ENCODE measurements around the gene FCGR1A.
"Not testable (repeated sequence)": the region's sequence is repeated elsewhere in the genome, so short reads cannot be mapped to it uniquely, and the experiment has no call there.

Gene FCGR1A

DNA sequence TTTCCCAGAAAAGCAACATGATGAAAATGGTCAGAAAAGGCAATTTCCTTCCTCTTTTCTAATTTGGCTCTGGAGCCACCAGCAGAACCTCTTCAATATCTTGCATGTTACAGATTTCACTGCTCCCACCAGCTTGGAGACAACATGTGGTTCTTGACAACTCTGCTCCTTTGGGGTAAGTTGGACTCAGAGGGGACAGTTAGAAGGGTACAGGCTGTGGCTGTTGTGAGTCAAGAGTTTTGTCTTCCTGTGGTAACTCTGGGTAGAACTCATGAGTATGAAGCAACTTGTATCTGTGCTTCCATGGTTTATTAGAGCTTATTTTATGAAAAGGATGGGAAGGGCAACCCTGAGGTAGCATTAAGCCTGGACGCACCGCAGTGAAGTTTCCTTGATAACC lies at the start of gene FCGR1A:
TSS of gene FCGR1A (plus strand) at position 95 of the 400 bp plus-strand sequence. CDS start at position 145, 50 bp downstream.
- not testable (repeated sequence) for DNase-seq (ENCODE audit: low read depth)

DNA sequence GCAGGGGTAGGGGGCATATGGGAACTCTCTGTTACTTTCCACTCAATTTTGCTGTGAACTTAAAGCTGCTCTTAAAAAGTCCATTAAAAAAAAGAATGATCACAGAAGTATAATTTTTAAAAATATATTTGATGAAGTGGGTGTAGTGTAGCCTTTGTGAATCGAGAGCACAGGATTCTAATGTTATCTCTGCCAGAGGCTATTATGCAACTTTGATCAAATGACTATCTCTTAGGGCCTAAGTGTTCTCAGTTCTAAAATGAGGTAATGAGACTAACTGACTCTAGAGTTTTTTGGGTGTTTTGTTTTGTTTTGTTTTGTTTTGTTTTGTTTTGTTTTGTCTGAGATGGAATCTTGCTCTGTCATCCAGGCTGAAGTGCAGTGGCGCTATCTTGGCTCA lies 49.7 kb upstream of the FCGR1A start:
- DNase-seq (ENCODE audit: low read depth) = not testable (repeated sequence)

DNA sequence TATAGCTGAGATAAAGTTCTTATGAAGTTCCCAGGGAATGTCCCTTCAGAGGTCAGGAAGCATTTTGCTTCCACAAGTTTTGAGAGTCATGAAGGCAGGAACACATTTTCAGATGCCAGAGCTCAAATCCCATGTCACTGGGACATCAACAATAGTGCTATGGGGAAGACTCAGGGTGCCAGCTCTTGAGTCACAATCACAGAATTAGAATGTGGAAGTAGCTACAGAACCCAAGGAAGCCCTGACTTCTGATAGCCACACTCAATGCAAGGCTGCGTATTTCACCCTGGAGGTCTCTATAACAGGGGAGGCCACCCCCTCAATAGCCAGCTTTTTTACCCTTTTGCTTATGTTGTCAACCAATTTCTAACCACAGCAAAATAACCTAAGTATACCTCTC lies 47.8 kb upstream of the FCGR1A start:
- not testable (repeated sequence) for DNase-seq (ENCODE audit: low read depth)

DNA sequence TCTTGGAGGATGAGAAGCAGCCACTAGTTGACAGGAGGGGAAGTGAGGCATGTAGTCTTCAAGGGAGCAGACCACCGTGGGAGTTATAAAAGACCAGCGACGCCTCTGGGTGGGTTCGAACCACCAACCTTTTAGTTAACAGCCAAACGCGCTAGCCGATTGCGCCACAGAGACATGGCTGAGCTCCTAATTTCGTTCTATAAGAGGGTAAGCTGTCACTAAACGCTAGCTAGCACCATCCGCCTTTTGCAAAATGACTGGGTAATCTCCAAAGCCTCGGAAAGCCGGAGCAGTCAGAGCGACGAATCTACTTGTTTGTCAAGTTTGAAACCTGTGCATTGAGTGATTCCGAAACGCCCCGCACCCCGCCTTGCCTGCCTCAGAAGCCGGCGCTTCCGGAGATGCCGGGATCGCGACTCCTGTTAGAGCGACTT lies 42.3 kb upstream of the FCGR1A start:
- peak; percentile 0 for DNase-seq (ENCODE audit: low read depth)

DNA sequence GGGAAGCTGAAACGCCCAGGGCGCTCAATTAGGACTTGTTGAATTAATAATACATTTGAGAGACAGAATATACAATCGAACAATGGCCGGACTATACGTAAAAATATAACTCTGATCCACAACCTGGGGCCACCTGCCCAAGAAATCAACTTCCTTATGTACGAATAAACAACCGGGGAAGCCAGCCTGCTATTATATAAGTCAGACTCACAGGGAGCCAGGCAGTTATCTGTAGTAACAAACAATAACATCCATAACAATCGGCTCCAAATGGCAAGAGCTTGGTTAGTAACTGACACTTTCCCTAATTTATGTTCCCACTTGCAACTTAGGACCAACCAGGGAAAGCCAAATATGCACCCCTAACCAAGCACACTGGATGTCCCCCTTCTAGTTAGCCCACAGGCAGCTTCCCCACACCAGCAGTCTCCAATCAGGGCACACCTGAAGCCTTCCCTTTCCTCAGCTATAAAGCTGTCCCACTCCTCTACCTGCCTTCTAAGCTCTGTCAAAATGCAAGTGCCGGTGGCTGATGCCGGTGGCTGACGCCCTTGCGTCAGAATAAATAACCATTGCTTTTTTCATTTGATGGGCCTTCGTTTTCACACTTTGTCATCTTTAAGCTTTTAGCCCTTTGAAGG lies 41.8 kb upstream of the FCGR1A start:
- DNase-seq (ENCODE audit: low read depth) = not testable (repeated sequence)

DNA sequence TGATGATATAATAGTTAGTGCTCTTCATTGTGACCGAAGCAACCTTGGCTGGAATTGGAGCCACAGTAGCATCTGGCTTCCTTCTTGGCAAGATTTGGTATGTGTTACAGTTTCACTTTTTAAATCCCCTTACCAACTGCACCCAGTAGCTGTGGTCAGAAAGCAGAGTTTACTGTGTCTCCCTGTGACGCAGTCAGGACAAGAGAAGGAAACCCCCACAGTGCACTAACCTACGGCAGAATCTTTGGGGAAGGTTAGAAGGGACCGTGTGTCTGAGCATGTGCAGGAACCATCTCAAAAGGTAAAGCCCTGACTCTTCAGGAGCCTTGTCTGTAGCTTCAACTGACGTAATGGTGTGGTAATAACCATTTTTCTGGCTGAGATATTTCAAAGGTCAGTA lies 40.6 kb upstream of the FCGR1A start:
- not testable (repeated sequence) for DNase-seq (ENCODE audit: low read depth)

DNA sequence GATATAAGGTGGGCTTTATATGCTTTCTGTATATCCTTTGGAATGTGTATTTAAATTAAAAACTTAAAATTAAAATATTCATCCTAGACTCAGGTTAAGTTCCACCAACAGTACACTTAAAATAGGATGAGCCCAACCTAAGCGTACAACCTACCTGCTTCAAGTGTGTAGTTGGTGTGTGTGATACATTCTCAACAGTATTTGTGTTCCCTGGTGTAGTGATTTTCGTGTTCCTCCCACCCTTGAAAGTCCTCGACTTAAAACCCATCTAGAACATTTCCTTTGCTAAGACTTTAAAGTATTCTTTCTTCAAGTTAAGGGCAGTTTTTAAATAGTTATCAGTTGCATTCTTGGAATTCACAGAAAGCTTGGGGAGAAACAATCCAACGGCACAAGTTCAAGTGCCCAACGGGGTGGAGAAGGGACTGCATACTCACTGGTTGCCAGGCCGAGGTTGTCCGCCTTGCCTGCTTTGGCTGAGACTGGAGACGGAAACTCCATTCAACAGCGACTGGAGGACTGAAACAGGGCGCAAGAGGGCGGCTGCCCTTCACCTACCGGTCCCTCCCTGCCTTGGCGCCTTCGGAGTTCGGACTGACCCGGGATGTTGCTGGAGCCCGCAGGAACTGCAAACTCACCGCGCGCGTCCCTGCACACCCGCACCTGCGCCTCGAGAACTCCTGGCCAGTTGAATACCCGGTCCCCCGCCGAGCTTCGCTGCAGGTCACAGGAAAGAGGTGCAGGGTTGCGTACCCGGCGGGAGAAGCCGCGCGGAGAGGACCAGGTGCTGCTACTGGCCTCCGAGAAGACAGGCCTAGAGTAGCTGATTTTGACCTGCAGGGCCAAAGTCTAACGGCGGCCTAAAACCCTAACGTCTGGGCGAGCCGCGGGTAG lies 35.8 kb upstream of the FCGR1A start:
- not testable (repeated sequence) for DNase-seq (ENCODE audit: low read depth)

DNA sequence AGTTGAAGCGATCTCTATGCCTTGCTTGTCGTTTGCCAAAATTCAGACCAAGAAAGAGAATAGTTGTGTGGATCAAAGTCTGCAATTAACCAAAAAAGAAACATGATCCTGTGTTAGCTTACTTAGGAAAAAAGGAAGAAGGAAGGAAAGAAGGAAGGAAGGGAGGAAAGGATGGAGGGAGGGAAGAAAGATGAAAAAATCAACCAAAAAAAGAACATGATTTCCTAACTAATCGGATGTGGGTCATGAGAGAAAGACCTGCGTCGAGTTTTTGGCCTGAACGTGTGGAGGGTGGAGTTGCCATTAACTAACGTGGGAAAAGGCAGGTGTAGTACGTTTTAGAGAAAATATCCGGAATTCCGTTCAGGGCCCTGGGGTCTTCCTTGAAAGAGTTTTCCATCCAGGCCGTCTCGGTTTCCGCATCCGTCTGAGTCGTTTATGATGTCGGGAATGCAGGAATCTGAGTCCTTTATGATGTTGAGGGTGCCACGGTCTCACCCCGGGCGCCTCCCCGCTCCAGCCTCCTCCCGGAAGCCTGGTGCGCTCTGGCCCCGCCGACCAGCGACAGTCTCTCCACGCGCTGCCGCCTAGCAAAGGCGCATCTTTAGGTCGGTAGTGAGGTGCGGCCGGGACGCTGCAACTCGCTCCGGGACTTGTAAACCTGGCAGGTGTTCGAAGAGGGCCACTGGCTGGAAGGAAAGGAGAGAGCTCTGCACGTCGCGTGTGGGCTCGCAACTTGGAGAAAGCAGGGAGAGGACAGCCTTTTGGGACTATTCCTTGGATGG lies 34.9 kb upstream of the FCGR1A start:
- DNase-seq (ENCODE audit: low read depth) = not testable (repeated sequence)

DNA sequence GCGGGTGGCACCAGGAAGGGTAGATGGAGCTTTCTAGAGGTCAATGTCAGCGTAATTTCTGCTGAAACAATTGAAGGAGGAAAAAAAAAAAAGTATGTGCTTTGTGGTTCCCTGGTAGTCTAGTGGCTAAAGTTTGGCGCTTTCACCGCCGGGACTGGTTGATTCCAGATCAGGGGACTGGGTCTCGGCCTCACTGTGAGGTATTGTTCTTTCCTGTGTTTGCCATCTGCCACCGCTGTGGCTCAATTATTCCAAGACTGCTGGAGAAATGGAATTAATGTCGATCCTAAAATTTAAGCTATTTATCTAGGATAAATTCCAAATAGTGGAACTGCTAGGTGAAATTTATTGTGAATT lies 34.4 kb upstream of the FCGR1A start:
- DNase-seq (ENCODE audit: low read depth) = not testable (repeated sequence)

DNA sequence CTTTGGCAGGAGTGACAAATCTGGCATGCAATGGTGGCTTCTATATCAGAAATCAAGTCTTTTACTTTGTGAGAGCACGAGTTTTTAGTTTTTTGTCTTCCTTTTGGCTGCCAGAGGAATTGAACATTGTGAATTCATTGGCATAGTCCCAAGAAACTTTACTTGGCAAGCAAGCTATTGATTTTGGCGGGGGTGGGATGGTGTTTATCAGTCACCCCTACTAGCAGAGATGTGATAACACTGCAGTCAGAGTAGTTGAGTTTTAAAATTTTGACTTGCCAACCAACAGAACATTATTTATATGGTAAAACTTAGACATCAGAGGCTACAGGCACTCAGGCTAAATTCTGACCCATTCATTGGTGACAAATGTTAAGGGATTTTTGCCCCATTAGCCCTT lies 31.9 kb upstream of the FCGR1A start:
- DNase-seq (ENCODE audit: low read depth) = not testable (repeated sequence)

DNA sequence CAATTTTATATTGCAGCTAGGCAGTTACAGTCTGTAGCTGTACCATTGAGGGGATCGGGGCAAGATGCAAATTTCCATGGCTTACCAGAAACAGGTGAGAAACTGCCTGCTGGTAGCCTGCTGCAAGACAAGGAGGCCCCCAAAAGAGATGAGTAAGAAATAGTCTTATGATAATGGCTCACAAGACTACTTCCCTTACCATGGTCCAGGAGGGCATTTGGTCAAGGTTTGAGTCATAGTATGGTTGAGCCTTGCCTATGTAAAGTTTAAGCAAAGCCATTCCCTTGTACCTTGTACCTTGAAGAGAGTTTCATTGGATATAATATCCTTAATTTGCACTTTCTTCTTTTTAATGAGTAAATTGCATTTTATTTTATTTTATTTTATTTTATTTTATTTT lies 30.3 kb upstream of the FCGR1A start:
- not testable (repeated sequence) for DNase-seq (ENCODE audit: low read depth)

DNA sequence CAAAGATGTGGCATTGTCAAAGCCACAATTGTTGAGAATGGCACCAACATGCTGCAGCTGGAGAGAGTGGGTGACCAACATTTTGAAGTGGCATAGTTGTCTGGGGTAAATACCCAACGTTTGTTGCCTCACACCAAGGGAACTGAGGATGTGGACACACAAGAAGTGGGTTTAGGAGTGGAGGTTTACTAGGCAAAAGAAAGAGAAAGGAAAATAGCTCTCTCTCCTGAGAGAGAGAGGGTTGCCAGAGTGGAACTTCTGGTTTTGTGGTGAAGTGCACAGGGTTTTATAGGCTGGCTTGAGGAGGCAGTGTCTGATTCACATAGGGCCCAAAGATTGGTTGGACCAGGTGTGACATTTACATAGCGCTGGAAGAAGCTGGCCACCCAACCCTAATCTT lies 29.0 kb upstream of the FCGR1A start:
- not testable (repeated sequence) for DNase-seq (ENCODE audit: low read depth)

DNA sequence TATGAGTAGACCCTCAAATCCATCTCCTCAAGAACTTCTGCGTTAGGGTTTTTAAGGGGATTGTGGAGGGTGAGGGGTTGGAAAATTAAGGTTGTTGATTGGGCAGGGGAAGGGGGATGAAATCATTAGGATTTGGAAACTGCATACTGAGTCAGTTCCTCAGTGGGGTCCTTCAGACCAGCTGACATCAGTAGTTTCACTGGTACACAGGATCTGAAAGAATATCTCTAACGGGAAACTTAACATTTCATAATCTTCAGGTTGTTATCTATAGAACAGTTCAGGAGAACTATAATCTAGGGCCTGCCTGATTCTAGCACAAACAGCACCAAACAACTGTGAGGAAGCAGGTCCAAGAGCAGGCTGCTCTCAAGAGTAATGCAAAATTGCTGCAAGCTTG lies 27.2 kb upstream of the FCGR1A start:
- not testable (repeated sequence) for DNase-seq (ENCODE audit: low read depth)

DNA sequence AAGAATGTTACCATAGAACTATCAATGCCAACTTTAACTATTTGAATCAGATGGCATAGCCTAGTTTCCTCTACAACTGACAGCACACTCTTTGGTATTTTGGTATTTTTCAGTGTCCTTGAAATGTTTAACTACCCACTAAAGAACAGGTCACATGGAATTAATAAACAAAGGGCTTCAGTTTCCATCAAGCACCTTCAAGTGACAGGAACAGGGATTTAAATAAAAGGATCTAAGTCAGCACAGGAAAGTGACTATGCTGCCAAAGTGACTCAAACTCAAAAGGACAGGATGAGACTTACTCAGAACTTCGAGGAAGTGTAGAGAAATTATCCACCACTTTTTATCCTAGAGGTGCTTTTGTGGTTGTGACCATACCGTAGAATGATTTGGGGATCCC lies 20.2 kb upstream of the FCGR1A start:
- not testable (repeated sequence) for DNase-seq (ENCODE audit: low read depth)

DNA sequence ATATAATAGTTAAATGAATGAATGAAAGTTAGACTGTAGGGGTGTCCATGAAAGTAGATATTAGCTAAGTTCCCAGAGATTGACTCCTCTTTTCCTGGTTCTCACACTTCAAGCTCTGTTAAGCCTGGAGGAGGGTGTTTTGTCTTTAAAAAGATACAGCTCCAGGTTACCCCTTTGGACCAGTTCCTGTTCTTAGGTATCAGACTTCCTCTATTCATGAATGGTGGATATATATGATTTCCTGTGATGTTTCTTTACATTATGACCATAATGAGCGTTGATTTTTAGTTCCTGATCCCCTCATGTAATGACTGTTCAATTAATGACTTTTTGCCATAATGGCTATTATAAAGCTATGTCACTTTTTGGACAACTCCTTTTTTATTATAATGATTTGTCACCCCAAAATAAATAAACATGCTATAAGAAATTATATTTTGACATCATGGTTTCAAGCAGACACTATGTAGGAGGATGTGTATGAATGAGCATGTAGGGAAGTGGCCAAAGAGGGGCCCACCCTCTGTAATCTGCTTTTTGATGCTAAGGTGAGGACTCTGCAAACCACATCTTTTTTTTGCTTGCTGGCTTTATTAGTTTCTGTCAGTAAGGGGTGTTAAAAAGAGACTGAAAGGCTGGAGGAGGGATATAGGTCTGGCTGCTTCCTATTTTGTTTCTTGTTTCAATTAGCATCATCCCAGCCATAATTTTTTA lies 18.2 kb upstream of the FCGR1A start:
- not testable (repeated sequence) for DNase-seq (ENCODE audit: low read depth)

DNA sequence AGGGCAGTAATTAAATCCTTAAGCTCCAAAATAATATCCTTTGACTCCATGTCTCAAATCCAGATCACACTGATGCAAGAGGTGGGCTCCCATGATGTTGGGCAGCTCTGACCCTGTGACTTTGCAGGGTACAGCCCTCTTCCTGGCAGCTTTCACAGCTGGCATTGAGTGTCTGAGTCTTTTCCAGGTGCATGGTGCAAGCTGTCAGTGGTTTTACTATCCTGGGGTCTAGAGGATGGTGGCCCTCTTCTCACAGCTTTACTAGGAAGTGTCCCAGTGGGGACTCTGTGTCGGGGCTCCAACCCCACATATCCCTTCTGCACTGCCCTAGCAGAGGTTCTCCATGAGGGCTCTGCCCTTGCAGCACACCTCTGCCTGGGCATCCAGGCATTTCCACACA lies 16.3 kb upstream of the FCGR1A start:
- not testable (repeated sequence) for DNase-seq (ENCODE audit: low read depth)

DNA sequence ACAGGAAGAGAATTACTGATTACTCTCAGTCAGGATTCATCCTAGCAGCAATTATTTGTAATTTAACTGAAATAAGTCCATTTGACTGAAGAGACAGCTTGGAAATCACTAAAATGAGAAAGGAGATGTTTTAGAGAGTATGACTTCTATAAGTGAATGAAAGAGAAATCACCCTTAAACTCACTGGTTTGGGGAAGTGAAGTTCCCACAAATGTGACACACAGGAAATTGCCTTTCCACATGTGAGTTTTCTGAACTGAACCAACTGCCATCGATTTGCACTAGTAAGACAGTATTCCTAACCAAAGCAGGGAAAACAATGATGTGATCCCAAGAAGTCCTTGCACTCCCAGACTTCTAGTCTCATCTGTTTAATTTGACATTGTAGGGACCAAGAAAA lies 13.3 kb upstream of the FCGR1A start:
- not testable (repeated sequence) for DNase-seq (ENCODE audit: low read depth)

DNA sequence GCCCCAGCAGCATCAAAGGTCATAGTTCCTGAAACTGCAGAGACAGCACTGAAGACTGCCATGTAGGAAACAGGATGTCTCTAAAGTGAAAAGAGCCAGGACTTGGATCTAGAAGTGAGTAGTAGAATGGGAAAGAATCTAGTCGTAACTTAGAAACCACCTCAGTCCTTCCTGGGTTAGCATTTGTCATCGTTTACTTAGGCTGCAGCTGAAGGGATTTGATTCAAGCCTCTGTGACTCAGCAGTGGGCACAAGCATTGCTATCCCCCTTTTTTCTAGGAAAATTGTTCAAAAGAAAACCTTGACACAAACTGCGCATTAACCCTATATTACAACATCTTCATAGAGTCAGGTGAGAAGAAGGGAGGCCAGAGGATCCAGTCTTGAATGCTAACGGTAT lies 11.8 kb upstream of the FCGR1A start:
- DNase-seq (ENCODE audit: low read depth) = not testable (repeated sequence)

DNA sequence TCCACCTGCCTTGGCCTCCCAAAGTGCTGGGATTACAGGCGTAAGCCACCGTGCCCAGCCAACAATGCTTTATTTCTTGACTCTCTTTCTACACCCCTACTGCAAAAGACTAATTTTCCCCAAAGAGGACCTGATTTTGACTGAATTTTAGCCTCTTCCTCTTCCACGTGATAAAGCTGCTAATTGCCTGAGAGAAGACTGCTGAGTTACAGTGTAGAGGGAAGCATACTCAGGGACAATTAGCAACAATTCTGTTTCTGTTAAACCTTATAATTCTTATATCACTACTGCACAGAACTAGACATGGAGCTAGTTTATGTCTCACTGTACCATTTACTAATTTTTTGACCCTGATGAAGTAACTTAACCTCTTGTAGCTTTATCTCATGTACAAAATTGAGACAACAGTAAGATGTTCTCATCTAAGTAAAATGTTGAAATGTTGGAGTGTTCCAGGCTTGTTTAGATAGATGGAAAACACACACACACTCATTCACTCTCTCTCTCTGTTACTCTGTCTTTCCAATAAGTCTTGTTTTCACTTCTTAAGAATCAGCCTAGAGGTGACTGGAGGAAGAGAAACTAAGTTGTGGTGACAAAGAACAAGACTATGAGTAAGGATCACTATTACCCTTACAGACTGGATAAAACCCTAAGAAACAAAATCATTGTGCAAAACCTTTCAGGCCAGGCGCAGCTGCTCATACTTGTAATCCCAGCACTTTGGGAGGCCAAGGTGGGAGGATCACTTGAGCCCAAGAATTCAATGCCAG lies 10.7 kb upstream of the FCGR1A start:
- not testable (repeated sequence) for DNase-seq (ENCODE audit: low read depth)

DNA sequence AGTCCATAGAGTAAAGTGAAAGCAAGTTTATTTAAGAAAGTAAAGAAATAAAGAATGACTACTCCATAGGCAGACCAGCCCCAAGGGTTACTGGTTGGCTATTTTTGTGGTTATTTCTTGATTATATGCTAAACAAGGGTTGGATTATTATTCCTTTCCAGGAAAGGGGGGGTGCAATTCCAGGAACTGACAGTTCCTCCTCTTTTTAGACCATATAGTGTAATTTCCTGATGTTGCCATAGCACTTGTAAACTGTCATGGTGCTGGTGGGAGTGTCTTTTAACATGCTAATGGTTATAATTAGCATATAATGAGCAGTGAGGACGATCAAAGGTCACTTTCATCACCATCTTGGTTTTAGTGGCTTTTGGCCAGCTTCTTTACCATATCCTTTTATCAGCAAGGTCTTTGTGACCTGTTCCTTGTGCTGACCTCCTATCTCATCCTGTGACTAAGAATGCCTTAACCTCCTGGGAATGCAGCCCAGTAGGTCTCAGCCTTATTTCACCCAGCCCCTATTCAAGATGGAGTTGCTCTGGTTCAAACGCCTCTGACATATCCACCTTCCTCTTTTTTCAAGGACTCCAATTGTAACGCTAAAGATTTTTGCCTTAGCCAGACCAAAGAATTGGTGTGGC lies 6.9 kb upstream of the FCGR1A start:
- not testable (repeated sequence) for DNase-seq (ENCODE audit: low read depth)

All from EH (cell line).